GM18873 (cell line): ENCODE data around the gene DCTN1.

Experiments
- ATAC-seq: cut with Tn5 transposase; IDR thresholded peaks from one replicate; pipeline ENCODE4 v1.9.1; 2021; ENCODE audit warnings: mild to moderate bottlenecking, moderate library complexity, moderate number of reproducible peaks; ENCODE audit not compliant: unreplicated experiment, low FRiP score

DCTN1 gene

GRCh38 chr2:74332550-74333174 is 47.4 kb downstream of the DCTN1 start:
- ATAC-seq: no peak

DNA sequence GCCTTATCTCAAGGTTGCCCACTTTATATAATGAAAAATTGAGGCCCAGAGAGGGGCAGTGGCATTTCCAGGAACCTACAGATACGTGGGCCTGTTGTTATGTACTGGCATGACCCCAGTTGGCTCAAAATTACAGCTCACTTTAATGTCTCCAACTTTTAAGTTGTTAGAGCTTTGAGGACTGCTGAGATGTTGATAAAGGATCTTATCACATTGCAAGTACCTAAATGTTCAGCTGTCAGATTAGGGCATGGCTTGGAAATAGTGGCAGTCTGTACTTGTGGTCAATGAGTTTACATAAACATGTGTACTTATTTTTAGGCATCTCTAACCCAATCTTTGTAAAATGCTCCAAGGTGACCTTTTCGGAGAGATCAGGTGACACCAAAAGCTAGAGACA is 51.5 kb downstream of the DCTN1 start:
- no peak for ATAC-seq

- ATAC-seq: no peak
These were observed 52.0 kb downstream of the DCTN1 start for GRCh38 chr2:74328074-74328473.

GRCh38 chr2:74327627-74328026 is 52.5 kb downstream of the DCTN1 start:
- no peak for ATAC-seq

DNA sequence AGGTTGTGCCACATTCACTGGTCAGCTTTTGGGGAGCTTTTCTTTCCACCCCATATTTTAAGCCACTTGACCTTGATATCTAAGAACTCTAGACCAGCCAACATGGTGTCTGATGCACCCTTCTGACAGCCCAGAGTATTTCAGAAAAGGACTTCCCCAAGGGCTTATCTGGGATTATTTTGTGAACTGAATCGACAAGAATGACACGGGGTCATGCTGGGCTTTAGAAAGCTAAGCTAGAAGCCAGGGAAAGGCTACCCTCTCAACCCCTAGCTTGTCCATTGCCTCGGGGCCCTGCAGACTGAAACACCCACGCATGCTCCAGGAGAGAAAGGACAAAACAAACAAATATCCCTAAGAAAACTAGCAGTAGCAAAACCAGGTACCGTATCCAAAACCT is 52.9 kb downstream of the DCTN1 start:
- ATAC-seq: no peak

DNA sequence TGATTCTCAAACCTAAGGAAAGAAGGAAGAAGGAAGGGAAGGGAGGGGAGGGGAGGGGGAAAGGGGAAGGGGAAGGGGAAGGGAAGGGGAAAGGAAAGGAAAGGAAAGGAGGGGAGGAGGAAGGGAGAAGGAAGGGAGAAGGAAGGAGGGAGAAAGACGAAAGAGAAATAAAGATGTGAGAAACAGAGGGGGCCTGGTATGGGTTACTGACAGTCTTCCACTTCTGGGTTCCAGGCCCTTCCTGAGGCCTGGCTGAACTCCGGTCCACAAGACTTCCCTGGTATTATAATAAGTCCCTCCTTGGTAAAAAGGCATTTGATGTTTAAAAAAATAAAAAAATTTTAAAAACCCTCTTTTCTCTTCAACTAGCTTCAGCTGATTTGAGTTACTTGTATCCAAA is 54.3 kb downstream of the DCTN1 start:
- ATAC-seq: no peak

- ATAC-seq: no peak
These were observed 58.4 kb downstream of the DCTN1 start for GRCh38 chr2:74321737-74322136.

DNA sequence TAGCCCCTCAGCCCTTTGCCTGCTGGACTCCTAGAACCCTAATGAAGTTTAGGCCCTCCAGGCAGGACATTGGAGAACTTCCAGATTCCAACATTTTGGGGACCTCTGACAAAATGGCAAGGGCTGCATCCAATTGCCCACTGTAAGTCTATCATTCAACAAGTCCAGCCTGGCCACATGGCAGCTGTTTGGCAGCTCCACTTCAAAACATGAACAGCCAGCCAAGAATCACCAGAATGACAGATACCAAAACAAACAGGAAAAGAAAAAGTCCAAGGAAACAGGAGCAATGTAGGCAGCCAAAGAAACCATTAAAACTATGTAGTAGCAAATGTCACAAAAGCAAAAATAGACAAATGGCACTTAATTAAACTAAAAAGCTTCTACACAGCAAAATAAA is 62.4 kb downstream of the DCTN1 start:
- ATAC-seq: no peak

- no peak for ATAC-seq
These were observed 63.4 kb downstream of the DCTN1 start for GRCh38 chr2:74316627-74317295.

GRCh38 chr2:74314107-74314506 is 66.0 kb downstream of the DCTN1 start:
- ATAC-seq: no peak

DNA sequence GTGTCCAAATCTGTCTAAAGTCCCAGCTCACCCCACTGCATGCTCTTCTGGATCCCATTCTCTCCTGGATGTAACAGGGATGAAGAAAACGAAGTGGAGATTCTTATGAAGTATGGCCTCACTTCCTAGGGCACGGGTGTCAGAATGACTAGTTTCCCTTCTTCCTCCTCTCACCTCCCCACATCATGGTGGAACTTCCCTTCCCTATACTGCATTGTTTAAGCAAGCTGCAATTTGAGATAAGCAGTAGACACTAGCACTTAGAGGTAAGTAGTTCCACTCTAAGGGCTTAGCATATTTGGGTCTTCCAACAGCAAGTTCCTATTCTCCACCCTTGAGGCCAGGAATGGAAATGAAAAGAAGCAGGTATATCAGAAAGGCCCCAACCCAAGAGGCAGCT is 66.6 kb downstream of the DCTN1 start:
- no peak for ATAC-seq

DNA sequence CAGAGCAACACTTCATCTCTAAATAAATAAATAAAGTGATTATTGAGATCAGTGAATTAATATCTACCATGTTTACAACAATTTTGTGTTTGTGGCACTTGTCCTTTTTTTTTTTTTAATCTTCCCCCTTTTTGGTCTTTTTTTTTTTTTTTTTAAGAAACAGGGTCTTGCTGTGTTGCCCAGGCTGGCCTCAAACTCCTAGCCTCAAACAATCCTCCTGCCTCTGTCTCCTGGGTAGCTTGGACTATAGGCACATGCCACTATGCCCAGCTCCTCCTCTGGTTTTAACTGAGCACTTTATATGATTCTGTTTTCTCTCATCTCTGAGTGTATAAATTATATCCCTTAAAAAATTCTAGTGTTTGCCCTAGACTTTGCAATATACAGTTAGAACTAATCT is 67.2 kb downstream of the DCTN1 start:
- ATAC-seq: no peak
